ENCODE measurements around the gene NINJ2.
"Not testable (repeated sequence)": the region's sequence is repeated elsewhere in the genome, so short reads cannot be mapped to it uniquely, and the experiment has no call there.

Gene NINJ2

GRCh38 chr12:636632-637031 lies 26.6 kb downstream of the NINJ2 start:
- Histone ChIP-seq H3K4me3 (ENCODE audit: control insufficient read depth in 1 of 7, extremely low read depth in 1 of 7, insufficient read depth in 4 of 7, low read depth in 2 of 7, low read length in 6 of 7) (peak overlapping the region in 3 of 7 experiments; percentile 16 to 49 (median 34)), H3K4me1 (ENCODE audit: control extremely low read depth in 1 of 4, control insufficient read depth in 4 of 4, insufficient read depth in 4 of 4, low read length in 3 of 4) (peaks cover 9 to 57% (median 31%) of the 10 kb centered on the region in 4 experiments), H3K27ac (ENCODE audit: insufficient read depth in 1 of 2, low read depth in 1 of 2, low read length in 2 of 2, poor library complexity in 1 of 2, severe bottlenecking in 2 of 2) (no peak overlapping the region), H3K27me3 (replicated peaks in 2 of 5; ENCODE audit: control insufficient read depth in 4 of 5, insufficient read depth in 5 of 5, low read length in 4 of 5) (no peaks in the 10 kb centered on the region), H3K9me3 (ENCODE audit: control extremely low read depth in 1 of 5, control insufficient read depth in 4 of 5, insufficient read depth in 2 of 5, low read depth in 1 of 5, low read length in 4 of 5) (no peaks in the 10 kb centered on the region), H3K36me3 (ENCODE audit: control insufficient read depth in 4 of 4, insufficient read depth in 4 of 4, low read length in 3 of 4) (no peaks in the 10 kb centered on the region)
- WGBS (ENCODE audit: insufficient coverage) = 56% methylated on average over 2 of the region's 4 CpGs
- POLR2A ChIA-PET = no interaction called here
- CTCF ChIA-PET = interaction anchor here (1.4 to 1.7 kb wide), 2 partner anchors 9 to 22 kb away, joined by 3 to 5 read pairs; no protein-coding TSS in a partner anchor
- DNase-seq = peak in 2 of 3 donors; percentile 83 to 88

- H3K27ac ChIP-seq (ENCODE audit: insufficient read depth in 1 of 2, low read depth in 1 of 2, low read length in 2 of 2, poor library complexity in 1 of 2, severe bottlenecking in 2 of 2) = no peak overlapping the region
- ChIA-PET POLR2A (interaction anchor here (0.9 kb wide), 1 partner anchor 9 kb away, joined by 6 read pairs; no protein-coding TSS in a partner anchor), CTCF (no interaction called here)
- no peak for DNase-seq
- no peaks in the 10 kb centered on the region for H3K27me3 ChIP-seq (replicated peaks in 2 of 5; ENCODE audit: control insufficient read depth in 4 of 5, insufficient read depth in 5 of 5, low read length in 4 of 5)
- H3K36me3 ChIP-seq (ENCODE audit: control insufficient read depth in 4 of 4, insufficient read depth in 4 of 4, low read length in 3 of 4) = no peaks in the 10 kb centered on the region
- no peaks in the 10 kb centered on the region for H3K9me3 ChIP-seq (ENCODE audit: control extremely low read depth in 1 of 5, control insufficient read depth in 4 of 5, insufficient read depth in 2 of 5, low read depth in 1 of 5, low read length in 4 of 5)
- no peak overlapping the region for H3K4me3 ChIP-seq (ENCODE audit: control insufficient read depth in 1 of 7, extremely low read depth in 1 of 7, insufficient read depth in 4 of 7, low read depth in 2 of 7, low read length in 6 of 7)
- peaks cover 2 to 47% (median 29%) of the 10 kb centered on the region in 4 experiments for H3K4me1 ChIP-seq (ENCODE audit: control extremely low read depth in 1 of 4, control insufficient read depth in 4 of 4, insufficient read depth in 4 of 4, low read length in 3 of 4)
- 95% methylated on average over 2 of the region's 2 CpGs for WGBS (ENCODE audit: insufficient coverage)
Measured at GRCh38 chr12:633731-634130, 29.5 kb downstream of the NINJ2 start.

GRCh38 chr12:632102-632696 lies 31.0 kb downstream of the NINJ2 start:
- Histone ChIP-seq H3K27ac (ENCODE audit: insufficient read depth in 1 of 2, low read depth in 1 of 2, low read length in 2 of 2, poor library complexity in 1 of 2, severe bottlenecking in 2 of 2) (no peak overlapping the region), H3K4me3 (ENCODE audit: control insufficient read depth in 1 of 7, extremely low read depth in 1 of 7, insufficient read depth in 4 of 7, low read depth in 2 of 7, low read length in 6 of 7) (peak overlapping the region in 1 of 7 experiments; percentile 16), H3K36me3 (ENCODE audit: control insufficient read depth in 4 of 4, insufficient read depth in 4 of 4, low read length in 3 of 4) (no peaks in the 10 kb centered on the region), H3K27me3 (replicated peaks in 2 of 5; ENCODE audit: control insufficient read depth in 4 of 5, insufficient read depth in 5 of 5, low read length in 4 of 5) (no peaks in the 10 kb centered on the region), H3K9me3 (ENCODE audit: control extremely low read depth in 1 of 5, control insufficient read depth in 4 of 5, insufficient read depth in 2 of 5, low read depth in 1 of 5, low read length in 4 of 5) (no peaks in the 10 kb centered on the region), H3K4me1 (ENCODE audit: control extremely low read depth in 1 of 4, control insufficient read depth in 4 of 4, insufficient read depth in 4 of 4, low read length in 3 of 4) (peaks cover 0 to 48% (median 22%) of the 10 kb centered on the region in 4 experiments)
- DNase-seq = peak in 1 of 3 donors; percentile 31
- WGBS (ENCODE audit: insufficient coverage) = 79% methylated on average over 4 of the region's 7 CpGs
- POLR2A ChIA-PET = interaction anchor here (0.6 kb wide), 1 partner anchor 10 kb away, joined by 3 read pairs; no protein-coding TSS in a partner anchor
- CTCF ChIA-PET = interaction anchor here (0.9 to 1.8 kb wide), 6 partner anchors 12 to 119 kb away, joined by 3 to 8 read pairs (median 4); no protein-coding TSS in a partner anchor

GRCh38 chr12:630656-631632 lies 32.3 kb downstream of the NINJ2 start:
- CTCF ChIA-PET = interaction anchor here (1.2 to 1.8 kb wide), 3 partner anchors 11 kb away, joined by 3 to 8 read pairs (median 3); no protein-coding TSS in a partner anchor
- Histone ChIP-seq H3K4me3 (ENCODE audit: control insufficient read depth in 1 of 7, extremely low read depth in 1 of 7, insufficient read depth in 4 of 7, low read depth in 2 of 7, low read length in 6 of 7) (peak overlapping the region in 6 of 7 experiments; percentile 16 to 84 (median 66)), H3K36me3 (ENCODE audit: control insufficient read depth in 4 of 4, insufficient read depth in 4 of 4, low read length in 3 of 4) (no peaks in the 10 kb centered on the region), H3K27ac (ENCODE audit: insufficient read depth in 1 of 2, low read depth in 1 of 2, low read length in 2 of 2, poor library complexity in 1 of 2, severe bottlenecking in 2 of 2) (peak overlapping the region in 1 of 2 experiments; percentile 46), H3K4me1 (ENCODE audit: control extremely low read depth in 1 of 4, control insufficient read depth in 4 of 4, insufficient read depth in 4 of 4, low read length in 3 of 4) (peaks cover 0 to 41% (median 15%) of the 10 kb centered on the region in 4 experiments), H3K27me3 (replicated peaks in 2 of 5; ENCODE audit: control insufficient read depth in 4 of 5, insufficient read depth in 5 of 5, low read length in 4 of 5) (no peaks in the 10 kb centered on the region), H3K9me3 (ENCODE audit: control extremely low read depth in 1 of 5, control insufficient read depth in 4 of 5, insufficient read depth in 2 of 5, low read depth in 1 of 5, low read length in 4 of 5) (no peaks in the 10 kb centered on the region)
- peak in 2 of 3 donors; percentile 79 to 85 for DNase-seq
- 77% methylated on average over 22 of the region's 45 CpGs for WGBS (ENCODE audit: insufficient coverage)
- POLR2A ChIA-PET = interaction anchor here (0.7 kb wide), 1 partner anchor 11 kb away, joined by 3 read pairs; no protein-coding TSS in a partner anchor

- peaks cover 0 to 41% (median 15%) of the 10 kb centered on the region in 4 experiments for H3K4me1 ChIP-seq (ENCODE audit: control extremely low read depth in 1 of 4, control insufficient read depth in 4 of 4, insufficient read depth in 4 of 4, low read length in 3 of 4)
- H3K27ac ChIP-seq (ENCODE audit: insufficient read depth in 1 of 2, low read depth in 1 of 2, low read length in 2 of 2, poor library complexity in 1 of 2, severe bottlenecking in 2 of 2); H3K27me3 ChIP-seq (replicated peaks in 2 of 5; ENCODE audit: control insufficient read depth in 4 of 5, insufficient read depth in 5 of 5, low read length in 4 of 5); H3K9me3 ChIP-seq (ENCODE audit: control extremely low read depth in 1 of 5, control insufficient read depth in 4 of 5, insufficient read depth in 2 of 5, low read depth in 1 of 5, low read length in 4 of 5); DNase-seq; POLR2A ChIA-PET; H3K36me3 ChIP-seq (ENCODE audit: control insufficient read depth in 4 of 4, insufficient read depth in 4 of 4, low read length in 3 of 4); H3K4me3 ChIP-seq (ENCODE audit: control insufficient read depth in 1 of 7, extremely low read depth in 1 of 7, insufficient read depth in 4 of 7, low read depth in 2 of 7, low read length in 6 of 7): not testable (repeated sequence)
- WGBS (ENCODE audit: insufficient coverage) = 100% methylated on average over 1 of the region's 1 CpG
- CTCF ChIA-PET = interaction anchor here (1.1 to 1.6 kb wide), 3 partner anchors 8 to 53 kb away, joined by 3 to 4 read pairs (median 3); no protein-coding TSS in a partner anchor
Measured at GRCh38 chr12:628742-629078, 34.5 kb downstream of the NINJ2 start.

GRCh38 chr12:627863-628741 lies 35.1 kb downstream of the NINJ2 start:
- ChIA-PET CTCF (interaction anchor here (1.1 to 6.4 kb wide), 4 partner anchors 8 to 21 kb away, joined by 3 to 43 read pairs (median 4); no protein-coding TSS in a partner anchor), POLR2A (no interaction called here)
- H3K4me1 ChIP-seq (ENCODE audit: control extremely low read depth in 1 of 4, control insufficient read depth in 4 of 4, insufficient read depth in 4 of 4, low read length in 3 of 4) = peaks cover 0 to 47% (median 17%) of the 10 kb centered on the region in 4 experiments
- no peak for DNase-seq
- H3K9me3 ChIP-seq (ENCODE audit: control extremely low read depth in 1 of 5, control insufficient read depth in 4 of 5, insufficient read depth in 2 of 5, low read depth in 1 of 5, low read length in 4 of 5) = no peaks in the 10 kb centered on the region
- no peaks in the 10 kb centered on the region for H3K27me3 ChIP-seq (replicated peaks in 2 of 5; ENCODE audit: control insufficient read depth in 4 of 5, insufficient read depth in 5 of 5, low read length in 4 of 5)
- H3K4me3 ChIP-seq (ENCODE audit: control insufficient read depth in 1 of 7, extremely low read depth in 1 of 7, insufficient read depth in 4 of 7, low read depth in 2 of 7, low read length in 6 of 7) = no peak overlapping the region
- H3K36me3 ChIP-seq (ENCODE audit: control insufficient read depth in 4 of 4, insufficient read depth in 4 of 4, low read length in 3 of 4) = no peaks in the 10 kb centered on the region
- WGBS (ENCODE audit: insufficient coverage) = 98% methylated on average over 8 of the region's 13 CpGs
- no peak overlapping the region for H3K27ac ChIP-seq (ENCODE audit: insufficient read depth in 1 of 2, low read depth in 1 of 2, low read length in 2 of 2, poor library complexity in 1 of 2, severe bottlenecking in 2 of 2)

Data from common myeloid progenitor, CD34-positive (primary cell).